CD1c-positive myeloid dendritic cell (primary cell): ENCODE measurements around the gene SMIM29.
"Not testable (repeated sequence)": the region's sequence is repeated elsewhere in the genome, so short reads cannot be mapped to it uniquely, and the experiment has no call there.

Experiments
- DNase-seq: peaks from one replicate; pipeline ENCODE4 v3.0.0-alpha.2; 2016; ENCODE audit errors: extremely low spot score

Gene SMIM29

DNA sequence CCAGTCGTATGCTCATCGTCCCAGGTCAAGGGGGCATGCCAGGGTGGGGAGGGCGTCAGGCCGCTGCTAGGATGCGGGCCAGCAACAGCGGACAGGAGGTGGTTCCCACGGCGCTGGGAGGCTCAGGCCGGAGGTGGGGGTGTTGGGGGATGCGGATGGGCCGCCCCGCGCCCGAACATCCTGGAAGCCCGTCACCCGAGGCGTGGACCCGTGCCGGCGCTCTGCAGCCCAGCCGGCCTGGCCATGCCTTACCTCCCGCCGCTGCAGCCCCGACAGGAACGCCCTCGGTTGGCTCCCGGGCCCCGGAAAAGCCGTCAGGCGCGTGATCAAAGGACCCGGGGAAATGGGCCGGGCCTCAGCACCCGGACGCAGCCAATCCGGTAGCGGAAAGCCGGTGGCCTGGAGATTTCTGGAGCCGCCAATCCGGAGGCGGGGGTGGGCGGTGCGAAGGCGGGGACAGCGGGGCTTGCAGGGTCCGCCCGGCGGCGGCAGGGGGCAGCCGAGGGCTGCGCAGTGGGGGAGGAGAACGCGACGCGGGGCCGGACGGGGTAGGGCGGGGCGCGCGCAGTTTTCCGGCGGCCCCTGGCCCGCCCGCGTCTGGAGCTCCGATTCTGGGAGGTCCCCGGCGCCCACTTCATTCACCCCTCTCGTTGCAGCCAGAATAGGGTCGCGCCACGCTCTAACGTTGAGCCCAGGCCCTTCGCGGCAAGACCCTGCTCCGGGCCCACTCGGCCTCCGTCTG lies at the start of gene SMIM29:
TSS of gene SMIM29 (minus strand) at position 280 of the 742 bp plus-strand sequence. CDS start 1,215 bp downstream, outside the sequence.
- peak; percentile 98 for DNase-seq

GRCh38 chr6:34295721-34296120 lies 46.9 kb upstream of the SMIM29 start:
- no peak for DNase-seq

DNA sequence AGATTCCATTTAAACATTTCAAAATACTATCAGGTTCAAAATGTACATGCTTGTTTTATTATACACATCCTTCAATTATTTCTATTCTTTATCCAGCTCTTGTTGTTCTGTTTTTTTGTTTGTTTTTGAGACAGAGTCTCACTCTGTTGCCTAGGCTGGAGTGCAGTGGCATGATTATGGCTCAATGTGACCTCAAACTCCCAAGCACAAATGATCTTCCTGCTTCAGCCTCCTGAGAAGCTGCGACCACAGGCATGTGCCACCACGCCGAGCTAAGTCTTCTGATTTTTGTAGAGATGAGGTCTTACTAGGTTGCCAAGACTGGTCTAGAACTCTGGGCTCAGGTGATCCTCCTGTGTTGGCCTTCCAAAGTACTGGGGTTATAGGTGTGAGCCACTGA lies 44.1 kb upstream of the SMIM29 start:
- no peak for DNase-seq

- no peak for DNase-seq
Measured at GRCh38 chr6:34289137-34289536, 40.3 kb upstream of the SMIM29 start.

DNA sequence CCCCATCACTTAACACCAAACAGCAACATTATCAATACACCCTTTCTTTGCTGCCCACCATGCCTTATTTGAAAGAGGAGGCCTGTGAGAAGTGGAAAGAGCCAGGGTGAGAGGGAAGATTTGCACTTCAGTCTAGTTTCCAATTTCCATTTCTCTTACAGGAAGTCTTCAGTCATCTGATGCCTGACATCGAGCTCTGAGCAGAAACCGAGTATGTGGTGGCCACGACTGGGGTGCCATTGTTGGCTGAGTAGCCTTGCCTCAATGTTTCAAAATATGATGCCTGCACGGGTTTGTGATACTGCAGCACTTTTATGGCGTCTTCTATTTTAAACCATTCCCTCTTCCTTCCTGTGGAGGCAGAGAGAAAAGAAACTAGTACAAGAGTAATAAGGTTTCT lies 39.8 kb upstream of the SMIM29 start:
- no peak for DNase-seq

DNA sequence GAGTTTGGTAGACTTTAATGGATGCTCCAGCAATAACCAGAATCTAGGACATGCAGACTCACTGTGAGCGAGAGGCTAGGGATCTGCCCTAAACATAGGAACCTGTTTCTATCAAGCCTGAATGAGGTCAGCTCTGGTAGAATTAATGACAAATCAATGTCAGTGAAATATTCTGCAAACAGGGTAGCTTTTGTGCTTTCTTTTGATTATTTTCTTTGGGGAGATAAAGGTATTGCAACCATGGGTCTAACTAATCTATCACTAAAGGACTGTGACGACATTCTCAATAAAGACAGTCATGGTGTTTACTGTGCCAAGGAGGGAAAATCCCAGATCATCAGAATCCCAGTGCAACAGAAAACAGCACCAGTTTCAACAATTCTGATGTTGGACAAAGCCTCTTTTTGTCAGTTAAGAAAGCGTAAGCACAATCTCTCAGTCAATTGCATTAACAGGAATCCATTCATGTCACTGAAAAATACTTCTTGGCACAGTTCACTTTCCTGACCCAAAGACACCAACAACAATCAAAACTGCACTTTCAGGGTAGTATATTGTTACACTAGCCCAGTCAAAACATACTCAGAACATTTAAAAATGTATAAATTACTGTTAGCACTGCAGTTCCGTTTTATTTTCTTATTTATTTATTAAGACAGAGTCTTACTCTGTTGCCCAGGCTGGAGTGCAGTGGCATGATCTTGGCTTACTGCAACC lies 36.8 kb upstream of the SMIM29 start:
- no peak for DNase-seq

- DNase-seq: peak; percentile 83
Measured at GRCh38 chr6:34284563-34285447, 36.0 kb upstream of the SMIM29 start.

DNA sequence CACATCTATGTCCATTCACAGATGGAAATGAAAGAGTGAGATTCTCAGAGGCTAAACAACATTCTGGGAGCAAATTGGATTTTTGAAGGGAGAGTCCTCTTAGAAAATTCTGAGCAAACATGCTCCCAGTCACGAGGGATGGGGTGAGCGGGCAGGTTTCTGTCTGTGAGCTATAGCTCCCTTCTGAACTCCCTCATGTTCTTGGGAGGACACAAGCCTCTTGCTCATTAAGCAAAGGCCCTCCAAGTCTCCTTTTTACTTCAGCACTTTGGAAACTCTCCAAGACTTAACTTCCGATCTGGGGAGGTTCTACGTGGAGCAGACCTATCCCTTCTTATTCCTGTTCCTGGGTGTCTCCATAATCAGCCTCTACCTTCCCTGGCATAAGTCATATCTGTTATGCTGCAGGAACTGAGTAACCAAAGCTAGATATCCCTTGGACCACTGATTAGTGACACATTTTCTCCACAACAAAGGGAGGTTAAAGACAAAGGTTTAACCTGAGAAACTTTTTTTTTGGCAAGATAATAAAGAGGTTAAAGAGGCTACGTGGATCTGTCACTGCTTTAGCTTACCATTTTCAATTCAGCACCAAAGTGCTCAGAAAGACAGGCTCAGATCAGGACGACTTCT lies 33.0 kb upstream of the SMIM29 start:
- DNase-seq: no peak

- no peak for DNase-seq
Measured at GRCh38 chr6:34280216-34280615, 31.4 kb upstream of the SMIM29 start.

DNA sequence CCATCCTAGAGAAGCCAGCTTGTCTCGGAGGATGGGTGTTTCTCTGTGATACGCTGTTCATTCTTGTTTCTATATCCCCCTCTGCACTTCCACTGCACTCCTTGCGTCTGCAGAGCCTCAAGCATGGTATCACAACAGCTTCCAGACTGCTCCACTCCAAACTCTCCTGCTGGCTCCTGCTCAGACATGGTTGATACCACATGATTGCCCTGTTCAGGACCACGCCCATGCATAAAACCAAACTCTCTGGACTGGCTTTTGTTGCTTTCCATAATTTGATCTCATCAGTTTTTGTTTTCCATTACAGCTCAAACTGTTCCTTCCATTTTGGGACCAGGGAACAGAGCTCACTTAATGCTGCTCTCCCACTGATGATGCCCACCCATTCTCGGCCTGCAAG lies 30.0 kb upstream of the SMIM29 start:
- no peak for DNase-seq

GRCh38 chr6:34277763-34278112 lies 28.9 kb upstream of the SMIM29 start:
- DNase-seq: no peak

DNA sequence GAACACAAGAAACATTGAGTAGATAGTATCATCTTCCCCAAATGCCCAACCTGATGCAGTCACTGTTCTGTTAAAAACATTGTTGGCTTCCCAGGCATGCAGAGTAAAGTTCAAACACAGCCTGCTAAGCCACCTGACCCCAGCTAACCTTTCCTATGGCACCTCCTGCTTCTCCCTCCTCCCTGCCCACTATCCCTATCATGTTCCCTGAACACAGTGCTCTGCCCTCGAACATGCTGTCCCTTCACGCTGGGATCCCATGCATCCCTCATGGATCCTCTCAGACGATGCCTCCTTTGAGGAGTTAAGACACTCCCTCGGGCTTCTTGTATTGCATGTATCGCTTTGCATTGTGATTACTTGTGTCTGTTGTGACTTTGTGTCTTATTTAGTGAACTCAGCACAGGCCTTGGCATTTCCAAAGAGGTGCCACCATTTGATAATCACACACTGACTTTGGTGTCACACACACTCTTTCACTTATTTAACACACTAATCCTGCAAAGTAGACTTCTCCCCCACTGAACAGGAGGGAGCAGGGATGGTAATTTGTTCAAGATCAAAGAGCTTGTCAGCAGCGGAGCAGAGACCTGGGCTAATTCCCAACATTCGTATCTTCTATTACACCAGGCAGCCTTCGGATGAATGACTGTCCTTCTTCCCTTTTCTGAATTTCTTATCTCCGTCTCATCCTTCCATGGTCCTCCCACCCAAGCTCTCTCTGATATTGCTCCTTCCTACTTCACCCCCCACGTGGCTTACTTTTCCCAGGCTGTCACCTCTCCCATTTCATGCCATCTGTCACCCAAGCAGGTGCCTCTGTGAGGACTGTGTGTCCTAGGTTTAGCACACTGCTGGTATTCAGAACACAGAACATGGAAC lies 28.3 kb upstream of the SMIM29 start:
- no peak for DNase-seq

DNA sequence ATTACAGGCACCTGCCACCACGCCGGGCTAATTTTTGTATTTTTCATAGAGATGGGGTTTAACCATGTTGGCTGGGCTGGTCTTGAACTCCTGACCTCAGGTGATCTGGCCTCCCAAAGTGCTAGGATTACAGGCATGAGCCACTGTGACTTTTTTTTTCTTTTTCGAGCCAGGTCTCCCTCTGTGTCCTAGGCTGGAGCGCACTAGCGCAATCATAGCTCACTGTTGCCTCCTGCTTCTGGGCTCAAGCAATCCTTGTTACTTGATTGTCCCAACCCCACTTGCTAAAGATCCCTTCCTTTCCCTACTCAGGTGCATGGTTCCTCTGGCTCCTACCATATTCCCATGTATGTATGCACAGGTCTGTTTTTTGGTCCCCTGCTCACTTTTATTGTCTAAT lies 27.4 kb upstream of the SMIM29 start:
- DNase-seq: no peak

GRCh38 chr6:34275128-34275804 lies 26.5 kb upstream of the SMIM29 start:
- no peak for DNase-seq

DNA sequence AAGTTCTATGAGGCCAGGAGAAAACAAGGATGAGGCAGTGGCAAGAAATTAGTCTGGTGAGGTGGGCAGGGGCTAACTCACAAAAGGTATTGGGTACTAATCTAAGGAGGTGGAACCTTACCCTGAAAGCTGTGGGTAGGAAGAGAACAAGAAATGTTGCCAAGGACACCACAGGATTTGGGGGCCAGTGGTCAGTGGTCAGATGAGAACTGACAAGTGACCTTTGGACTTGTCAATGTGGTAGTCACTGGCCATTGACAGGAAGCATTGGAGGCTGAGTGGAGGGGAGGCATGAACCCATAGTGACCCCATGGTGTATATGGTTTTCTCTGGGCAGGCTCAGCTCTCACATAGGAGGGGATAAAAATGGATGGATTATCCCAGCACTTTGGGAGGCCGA lies 25.3 kb upstream of the SMIM29 start:
- DNase-seq: no peak

DNA sequence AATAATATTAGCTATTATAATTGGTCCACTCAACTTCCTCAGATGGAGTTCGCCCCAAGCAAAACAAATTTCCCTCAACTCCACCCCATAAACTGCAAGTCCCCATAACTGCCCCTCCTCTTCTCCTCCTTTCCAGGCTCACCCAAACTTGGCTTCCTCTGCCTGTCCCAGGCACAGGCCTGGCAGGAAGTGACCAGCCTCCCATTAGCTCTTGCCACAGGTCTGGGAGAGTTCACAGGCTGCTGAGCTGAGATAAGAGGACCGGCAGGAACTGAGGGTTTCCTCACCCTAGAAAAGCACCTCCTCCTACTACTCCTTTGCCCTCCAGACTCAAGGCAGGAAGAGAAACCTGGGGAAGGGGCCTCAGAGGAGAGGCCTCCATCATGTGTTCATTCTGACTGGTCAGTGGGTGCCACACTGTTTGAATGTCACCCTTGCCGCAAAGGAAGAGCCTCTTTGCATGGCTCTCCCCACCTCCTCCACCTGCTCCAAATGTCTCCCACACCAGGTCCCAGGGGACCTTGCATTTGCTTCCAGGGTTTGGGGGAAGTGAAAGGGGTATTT lies 24.5 kb upstream of the SMIM29 start:
- peak; percentile 65 for DNase-seq

- DNase-seq: peak; percentile 64
Measured at GRCh38 chr6:34272013-34272926, 23.5 kb upstream of the SMIM29 start.

DNA sequence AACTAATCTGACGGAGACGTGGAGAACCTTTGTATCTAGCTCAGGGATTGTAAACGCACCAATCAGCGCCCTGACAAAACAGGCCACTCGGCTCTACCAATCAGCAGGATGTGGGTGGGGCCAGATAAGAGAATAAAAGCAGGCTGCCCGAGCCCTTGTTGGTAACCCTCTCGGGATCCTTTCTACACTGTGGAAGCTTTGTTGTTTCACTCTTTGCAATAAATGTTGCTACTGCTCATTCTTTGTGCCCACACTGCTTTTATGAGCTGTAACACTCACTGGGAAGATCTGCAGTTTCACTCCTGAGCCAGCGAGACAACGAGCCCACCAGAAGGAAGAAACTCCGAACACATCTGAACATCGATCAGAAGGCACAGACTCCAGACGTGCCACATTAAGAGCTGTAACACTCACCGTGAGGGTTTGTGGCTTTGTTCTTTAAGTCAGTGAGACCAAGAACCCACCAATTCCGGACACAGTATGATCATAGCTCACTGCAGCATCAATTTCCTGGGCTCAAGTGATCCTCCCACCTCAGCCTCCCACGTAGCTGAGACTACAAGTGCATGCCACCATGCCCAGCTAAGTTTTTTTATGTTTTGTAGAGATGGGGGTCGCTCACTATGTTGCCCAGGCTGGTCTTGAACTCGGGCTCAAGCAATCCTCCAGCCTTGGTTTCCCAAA lies 21.0 kb upstream of the SMIM29 start:
- DNase-seq: not testable (repeated sequence)
